GM19023 (cell line): ENCODE measurements around the gene PTPN12.
"Not testable (repeated sequence)": the region's sequence is repeated elsewhere in the genome, so short reads cannot be mapped to it uniquely, and the experiment has no call there.

Experiments used
- ATAC-seq: cut with Tn5 transposase; IDR thresholded peaks from one replicate; pipeline ENCODE4 v1.9.1; 2021; ENCODE audit warnings: mild to moderate bottlenecking, moderate library complexity; ENCODE audit not compliant: unreplicated experiment

Gene PTPN12

DNA sequence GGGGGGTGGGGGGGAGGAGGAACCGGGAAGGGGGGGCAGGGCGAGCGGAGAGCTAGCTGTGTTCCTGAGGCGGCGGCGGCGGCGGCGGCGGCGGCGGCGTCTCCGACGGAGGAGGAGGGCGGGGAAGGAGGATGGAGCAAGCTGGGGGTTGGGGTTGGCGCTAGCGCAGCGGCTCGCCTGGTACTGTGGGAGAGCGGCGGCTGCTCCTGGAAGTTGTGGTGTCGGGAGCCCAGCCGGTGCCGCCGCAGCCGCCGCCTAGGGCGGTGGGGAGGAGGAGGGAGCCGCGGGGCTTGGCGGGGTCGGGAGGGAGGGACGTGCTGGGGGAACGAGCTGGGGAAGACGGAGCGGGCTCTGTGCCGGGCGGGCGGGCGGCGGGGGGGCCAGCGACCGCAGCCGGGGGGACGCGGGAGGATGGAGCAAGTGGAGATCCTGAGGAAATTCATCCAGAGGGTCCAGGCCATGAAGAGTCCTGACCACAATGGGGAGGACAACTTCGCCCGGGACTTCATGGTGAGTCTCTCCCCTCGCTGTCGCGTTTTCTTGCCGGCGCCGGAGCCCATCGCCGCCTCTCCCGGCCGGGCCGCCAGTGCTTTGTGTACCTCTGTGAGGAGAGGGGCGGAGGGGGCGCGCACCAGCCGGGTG is at the start of gene PTPN12:
PTPN12 (plus strand) TSS at position 160 of the 642 bp plus-strand sequence; CDS start at position 412, 252 bp downstream.
- ATAC-seq = peak; percentile 36

DNA sequence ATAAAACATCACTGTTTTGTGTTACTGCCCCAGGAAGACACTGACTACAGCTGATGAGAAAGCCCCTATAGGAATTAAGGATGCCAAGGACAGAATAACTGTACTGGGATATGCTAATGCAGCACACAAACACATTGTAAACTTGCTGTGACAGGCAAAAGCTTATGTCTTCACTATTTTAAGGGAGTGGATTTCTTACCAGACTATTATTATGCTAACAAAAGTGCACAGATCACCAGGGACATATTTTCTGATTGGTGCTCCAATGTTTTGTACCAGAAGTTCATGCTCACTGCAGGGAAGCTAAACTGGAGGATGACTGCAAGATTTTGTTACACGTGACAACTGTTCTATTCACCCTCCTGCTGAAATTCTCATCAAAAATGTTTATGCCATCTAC is 48.1 kb upstream of the PTPN12 start:
- ATAC-seq = no peak

DNA sequence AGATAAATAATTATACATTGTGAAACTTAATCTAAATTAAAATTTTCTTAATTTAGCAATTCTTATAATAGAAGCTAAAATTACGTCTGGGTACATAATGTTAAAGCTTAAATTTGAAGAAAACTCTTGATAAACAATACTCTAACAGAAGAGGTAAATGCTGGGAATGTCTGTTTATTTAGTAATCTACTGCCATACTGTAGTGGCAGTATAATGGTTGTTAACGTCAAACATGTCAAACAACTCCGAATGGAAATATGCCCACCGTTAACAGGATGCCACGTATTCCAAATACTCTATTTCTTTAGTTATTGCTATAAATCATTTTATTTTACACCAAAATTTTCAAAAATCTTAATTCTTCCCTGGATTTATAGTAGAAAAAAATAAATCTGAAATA is 40.0 kb upstream of the PTPN12 start:
- ATAC-seq = no peak

DNA sequence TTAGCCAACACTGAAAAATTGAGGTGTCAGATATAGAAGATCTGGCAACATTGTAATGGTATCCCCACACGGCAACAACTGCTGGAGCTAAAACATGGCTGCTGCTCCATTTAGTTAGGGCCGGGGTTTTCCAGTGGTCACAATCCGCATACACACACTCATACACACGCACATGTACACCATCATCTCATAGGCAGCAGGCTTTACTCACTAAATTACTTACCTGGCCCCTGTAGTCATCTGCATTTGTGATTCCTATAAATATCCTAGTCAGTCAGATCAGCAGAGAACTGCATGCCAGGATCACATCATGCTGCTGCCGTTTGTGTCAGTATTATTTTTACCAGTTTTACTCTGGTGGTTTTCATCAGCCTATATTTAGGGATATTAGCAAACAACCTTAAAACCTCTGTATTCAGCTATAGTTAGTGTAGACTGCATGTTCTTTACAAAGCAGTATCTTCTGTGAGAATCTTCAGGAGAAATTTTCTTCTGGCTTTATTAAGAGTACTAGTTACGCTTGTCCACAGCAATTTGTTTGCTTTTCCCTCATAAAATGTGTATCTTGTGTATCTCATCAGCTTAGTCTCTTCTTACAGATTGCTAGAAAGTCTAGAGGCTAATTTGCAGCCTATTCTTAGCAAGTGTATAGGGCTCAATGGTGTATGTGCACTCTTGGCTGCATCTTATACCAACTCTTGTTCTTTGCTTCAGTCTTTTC is 38.3 kb upstream of the PTPN12 start:
- ATAC-seq = no peak

DNA sequence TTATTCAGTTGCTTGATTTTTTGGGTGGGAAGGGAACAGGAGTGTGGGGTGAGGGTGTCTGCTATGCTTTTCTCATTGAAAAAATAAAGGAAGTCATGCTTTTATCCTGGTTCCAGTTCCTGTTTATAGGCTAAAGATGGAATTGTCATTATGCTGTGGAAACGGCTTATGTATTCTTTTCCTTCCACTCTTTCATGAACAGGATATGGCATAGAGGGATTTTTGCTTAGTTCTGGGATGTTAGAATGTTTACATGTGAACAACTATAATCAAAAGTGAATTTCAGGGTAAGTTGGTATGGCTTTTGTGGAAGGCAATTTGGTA is 35.9 kb upstream of the PTPN12 start:
- ATAC-seq = no peak

DNA sequence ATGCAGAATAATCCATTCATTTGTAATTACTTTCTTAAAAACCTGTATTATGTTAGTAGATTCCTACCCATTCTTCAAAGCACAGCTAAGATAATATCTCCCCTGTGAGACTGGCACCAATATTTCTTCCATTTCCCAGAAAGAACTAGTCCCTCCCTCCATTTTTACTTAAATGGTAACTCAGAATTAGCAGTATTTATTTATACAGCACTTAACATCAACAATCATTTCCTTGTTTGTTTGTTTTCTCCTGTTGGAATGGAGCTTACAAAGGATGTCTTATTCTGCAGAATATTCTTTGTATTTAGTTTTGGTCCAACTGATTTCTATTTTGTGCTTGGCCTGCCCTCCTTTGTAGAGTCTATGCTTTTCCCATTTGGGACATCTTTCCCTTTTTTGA is 32.1 kb upstream of the PTPN12 start:
- no peak for ATAC-seq

DNA sequence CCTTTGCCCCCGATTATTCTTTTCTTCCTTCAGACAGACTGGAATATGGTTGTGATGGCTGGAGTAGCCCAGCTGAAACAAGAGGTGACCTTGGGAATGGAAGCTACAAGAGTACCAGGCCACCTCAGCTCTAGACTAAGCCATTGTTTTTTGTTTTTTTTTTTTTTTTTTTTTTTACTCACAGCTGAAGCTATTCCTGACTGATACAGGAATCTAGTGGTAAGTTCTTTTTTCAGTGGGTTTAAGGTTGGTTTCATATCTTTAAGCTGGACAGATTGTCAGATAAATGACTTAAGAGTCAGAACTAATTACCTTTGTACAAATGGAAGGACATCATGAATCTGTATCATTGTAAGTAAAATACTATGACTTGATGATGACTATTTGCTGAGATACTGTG is 30.2 kb upstream of the PTPN12 start:
- no peak for ATAC-seq

DNA sequence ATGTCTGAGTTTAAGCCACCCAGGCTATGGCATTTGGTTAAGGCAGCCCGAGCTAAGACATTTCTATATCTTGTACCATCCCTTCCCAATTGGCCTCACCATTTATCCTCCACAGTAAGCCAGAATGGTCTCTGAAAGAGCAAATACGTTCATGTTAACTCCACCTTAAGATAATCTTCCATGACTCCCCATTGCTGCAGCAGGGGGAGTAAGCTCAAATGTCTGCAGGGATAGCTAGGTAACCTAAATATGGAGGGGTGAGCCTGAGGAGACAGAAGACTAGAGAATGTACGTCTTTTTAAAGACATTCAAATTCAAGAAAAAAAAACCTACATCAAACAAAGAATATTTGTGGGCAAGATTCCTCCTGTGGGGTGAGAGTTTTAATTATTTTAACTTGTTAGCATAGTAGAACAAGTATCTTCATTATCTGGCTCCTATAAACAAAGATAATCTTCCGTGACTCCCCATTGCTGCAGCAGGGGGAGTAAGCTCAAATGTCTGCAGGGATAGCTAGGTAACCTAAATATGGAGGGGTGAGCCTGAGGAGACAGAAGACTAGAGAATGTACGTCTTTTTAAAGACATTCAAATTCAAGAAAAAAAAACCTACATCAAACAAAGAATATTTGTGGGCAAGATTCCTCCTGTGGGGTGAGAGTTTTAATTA is 24.0 kb upstream of the PTPN12 start:
- not testable (repeated sequence) for ATAC-seq

DNA sequence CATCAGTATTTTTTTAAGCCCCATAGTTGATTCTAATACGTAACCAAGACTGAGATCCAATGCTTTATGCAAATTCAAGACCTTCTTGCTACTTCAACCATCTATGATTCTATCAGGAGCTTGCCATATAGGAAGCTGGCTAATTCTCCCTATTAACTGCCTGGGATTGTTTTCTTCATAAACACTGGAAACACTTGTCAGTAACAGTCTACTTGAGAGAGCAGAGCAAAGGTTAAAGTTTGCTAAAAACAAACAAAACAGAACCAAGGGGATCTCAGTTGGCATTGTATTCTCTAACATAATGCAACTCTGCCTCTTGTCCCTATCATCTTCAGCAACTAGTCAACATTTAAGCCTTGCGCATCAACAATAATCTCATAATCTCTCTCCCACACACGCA is 21.0 kb upstream of the PTPN12 start:
- ATAC-seq = no peak

DNA sequence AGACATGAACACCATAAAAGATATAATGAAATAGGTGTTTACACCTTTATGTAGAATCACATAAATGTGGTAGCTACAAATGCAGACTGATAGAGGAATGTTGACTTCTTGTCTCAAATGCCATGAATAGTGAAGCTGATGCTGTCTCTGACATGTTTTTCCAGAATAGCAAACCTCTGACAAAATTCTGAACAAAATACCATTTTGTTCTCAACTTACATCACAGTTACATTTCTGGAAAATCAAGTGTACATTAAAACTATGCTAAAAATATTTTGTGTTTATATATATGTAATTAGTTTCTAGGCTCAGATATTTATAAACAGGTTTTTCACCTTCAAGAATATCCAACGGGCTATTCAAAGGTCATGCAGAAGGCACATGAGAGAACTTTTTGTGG is 16.8 kb upstream of the PTPN12 start:
- ATAC-seq = no peak

DNA sequence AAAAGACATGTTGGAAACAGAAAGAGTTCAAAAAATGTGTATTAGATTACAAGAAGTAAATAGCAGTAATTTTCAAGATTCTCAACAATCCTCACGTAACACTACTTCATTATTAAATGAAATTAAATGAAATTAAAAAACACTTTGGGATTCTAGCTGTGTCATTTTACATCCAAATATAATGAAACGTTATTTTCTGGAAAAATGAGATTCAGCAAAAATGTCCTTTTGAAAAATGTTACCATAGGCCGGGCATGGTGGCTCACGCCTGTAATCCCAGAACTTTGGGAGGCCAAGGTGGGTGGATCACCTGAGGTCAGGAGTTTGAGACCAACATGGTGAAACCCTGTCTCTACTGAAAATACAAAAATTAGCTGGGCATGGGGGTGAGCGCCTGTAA is 15.6 kb upstream of the PTPN12 start:
- not testable (repeated sequence) for ATAC-seq

DNA sequence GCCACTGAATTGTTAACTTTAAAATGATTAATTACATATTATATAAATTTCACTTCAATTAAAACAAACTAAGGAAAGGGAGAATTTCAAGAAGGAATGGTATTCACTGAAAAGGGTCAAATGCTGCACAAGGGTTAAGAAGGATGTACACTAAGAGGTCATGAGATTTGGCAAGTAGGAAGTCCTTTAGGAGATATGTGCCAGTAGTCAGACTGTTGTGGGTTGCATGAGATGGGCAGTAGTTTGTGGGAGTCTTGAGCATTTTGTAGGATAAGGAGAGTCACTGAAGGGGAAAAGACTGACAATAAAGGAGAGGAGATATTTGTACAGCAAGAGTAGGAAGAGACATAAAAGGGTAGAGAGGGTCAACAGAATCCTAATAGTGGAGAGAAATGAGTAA is 12.4 kb upstream of the PTPN12 start:
- no peak for ATAC-seq

DNA sequence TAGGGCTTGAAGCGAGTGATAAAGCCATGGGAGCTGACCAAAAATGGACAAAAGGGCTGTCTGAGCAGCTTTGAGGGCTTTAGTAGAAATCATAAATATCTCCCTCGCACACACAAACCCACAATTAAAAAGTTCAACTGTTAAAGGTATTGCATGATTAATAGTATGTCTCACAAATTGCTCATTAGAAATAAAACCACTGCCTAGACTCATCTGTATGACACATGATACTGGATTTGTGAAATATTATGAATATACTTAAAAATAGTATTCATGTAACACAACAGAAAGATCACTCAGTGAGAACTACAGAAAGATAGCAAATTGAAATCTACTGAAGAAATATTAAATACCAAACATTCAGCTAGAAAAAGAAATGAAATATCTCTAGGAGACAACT is 11.9 kb upstream of the PTPN12 start:
- no peak for ATAC-seq

DNA sequence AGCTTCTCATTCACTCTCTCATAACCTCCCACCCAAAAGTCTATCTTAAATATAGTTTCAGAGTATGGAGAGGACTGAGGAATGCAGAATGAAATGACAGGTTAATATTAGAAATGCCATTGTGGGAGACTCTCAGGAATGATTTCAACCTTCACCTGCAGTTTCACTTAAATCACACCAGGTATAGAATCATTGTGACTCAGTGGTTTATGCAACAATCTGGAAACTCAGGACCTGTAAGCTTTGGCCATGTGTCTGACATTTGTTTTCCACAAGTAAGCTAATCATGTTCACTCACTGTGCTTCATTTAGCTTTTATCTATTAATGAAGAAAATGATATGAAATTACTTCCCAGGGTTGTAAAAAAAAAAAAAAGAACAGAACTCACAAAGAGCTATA is 8.7 kb upstream of the PTPN12 start:
- ATAC-seq = no peak

DNA sequence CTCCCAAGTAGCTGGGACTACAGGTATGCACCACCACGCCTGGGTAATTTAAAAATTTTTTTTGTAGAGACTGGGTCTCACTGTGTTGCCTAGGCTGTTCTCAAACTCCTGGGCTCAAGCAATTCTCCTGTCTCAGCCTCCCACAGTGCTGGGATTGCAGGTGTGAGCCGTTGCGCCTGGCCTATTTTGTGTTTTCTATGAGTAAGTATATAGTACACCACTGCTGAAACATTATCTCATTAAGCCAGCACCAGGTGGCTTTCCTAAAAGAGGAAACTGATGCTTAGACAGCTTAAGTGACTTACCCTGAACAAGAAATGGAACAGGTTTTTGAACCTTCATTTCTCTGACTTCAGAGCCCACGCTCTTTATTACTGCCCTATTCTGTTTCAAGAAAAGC is 7.8 kb upstream of the PTPN12 start:
- ATAC-seq = no peak

DNA sequence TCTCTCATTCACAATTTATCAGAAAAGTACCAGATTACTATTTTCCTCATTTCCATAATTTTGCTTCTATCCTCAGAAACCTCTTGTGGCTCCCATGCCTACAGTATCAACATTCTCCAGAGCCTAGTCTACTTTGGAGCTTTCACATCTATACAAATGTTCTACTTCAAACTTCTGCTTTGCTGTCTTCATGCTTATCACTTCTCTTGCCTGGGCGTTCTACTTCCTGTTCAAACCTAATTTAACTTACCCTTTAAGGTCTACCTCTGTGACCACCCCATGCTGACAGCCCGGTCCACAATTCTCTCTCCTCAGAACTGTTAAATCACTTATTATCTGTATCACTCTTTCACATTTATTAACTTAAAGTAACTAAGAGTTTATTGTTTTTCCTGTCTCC is 6.1 kb upstream of the PTPN12 start:
- ATAC-seq = no peak

DNA sequence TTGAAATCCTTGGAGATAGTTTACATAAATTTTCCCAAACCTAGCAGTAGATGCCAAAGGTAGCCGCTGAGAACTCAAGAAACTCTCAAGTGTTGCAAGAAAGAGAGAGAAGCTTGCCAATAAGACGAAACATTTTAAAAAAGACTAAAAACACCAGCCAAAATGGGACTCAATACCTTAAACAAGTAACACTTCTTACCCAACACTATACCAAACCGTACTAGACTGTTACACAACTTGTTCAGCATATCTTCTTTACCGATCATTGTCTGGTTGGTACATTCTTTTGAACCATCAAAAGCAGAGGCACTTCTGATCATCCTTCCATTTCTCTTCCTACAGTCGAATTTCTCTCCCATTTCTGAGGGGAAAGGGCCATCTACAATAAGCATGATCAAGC is 4.8 kb upstream of the PTPN12 start:
- ATAC-seq = no peak

DNA sequence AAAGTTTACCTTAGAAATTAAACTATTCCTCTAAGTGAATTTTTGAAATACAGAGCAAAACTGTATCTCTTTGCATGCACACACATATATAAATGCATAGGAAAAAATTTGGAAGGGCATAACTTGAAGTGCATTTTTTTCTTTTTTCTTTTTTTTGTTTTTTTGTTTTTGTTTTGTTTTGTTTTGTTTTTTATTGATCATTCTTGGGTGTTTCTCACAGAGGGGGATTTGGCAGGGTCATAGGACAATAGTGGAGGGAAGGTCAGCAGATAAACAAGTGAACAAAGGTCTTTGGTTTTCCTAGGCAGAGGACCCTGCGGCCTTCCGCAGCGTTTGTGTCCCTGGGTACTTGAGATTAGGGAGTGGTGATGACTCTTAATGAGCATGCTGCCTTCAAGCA is 4.4 kb upstream of the PTPN12 start:
- not testable (repeated sequence) for ATAC-seq

DNA sequence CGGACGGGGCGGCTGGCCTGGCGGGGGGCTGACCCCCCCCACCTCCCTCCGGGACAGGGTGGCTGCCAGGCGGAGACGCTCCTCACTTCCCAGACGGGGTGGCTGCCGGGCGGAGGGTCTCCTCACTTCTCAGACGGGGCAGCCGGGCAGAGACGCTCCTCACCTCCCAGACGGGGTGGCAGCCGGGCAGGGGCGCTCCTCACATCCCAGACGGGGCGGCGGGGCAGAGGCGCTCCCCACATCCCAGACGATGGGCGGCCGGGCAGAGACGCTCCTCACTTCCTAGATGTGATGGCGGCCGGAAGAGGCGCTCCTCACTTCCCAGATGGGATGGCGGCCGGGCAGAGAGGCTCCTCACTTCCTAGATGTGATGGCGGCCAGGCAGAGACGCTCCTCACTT is 3.0 kb upstream of the PTPN12 start:
- not testable (repeated sequence) for ATAC-seq

DNA sequence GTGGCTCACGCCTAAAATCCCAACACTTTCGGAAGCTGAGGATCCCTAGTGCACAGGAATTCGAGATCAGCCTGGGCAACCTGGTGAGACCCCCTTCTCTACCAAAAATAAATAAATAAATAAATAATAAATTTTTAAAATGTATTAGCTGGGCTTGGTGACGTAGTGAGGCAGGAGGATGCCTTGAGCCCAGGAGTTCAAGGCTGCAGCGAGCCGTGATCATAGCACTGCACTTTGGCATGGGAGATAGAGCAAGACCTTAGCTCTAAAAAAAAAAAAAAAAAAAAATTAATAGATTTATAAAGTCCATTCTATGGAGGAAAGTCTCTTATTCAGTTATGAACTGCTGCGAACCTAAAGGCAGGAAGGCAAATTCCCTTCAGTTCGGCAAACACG is 1.1 kb upstream of the PTPN12 start:
- ATAC-seq = no peak

DNA sequence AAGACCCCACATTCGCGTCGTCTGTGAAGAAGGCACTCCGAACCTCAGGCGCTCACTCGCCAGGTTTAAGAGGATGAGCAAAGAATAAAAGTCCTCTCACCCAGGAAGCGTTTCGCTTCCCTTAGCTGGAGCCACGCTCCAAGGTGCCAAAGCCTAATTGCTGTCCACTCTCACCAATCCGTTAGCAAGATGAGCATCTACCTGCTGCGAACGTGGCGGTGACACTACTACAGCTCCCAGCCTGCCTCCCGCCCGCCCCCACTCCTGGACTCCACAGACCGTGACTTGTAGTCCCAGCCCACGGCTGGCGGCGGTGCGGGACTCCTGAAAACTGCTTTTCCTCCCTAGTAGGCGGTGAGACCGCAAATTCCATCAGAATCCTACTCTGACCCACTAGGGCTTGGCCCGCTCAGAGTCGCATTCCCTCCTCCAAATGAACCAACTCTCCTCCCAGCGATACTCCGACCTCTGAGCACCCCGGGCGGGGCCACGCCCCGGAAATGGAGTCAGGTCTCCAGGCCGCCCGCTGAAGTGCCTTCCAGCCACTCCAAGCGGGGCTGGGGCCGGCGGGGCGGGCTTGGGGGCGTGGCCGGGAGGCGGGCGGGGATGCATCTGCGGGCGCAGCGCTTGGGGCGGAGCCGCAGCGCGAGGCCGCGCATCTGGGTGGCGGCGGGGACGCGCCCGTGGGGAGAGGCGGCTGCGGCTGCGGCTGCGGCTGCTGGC is 521 bp upstream of the PTPN12 start:
- ATAC-seq = peak; percentile 91

DNA sequence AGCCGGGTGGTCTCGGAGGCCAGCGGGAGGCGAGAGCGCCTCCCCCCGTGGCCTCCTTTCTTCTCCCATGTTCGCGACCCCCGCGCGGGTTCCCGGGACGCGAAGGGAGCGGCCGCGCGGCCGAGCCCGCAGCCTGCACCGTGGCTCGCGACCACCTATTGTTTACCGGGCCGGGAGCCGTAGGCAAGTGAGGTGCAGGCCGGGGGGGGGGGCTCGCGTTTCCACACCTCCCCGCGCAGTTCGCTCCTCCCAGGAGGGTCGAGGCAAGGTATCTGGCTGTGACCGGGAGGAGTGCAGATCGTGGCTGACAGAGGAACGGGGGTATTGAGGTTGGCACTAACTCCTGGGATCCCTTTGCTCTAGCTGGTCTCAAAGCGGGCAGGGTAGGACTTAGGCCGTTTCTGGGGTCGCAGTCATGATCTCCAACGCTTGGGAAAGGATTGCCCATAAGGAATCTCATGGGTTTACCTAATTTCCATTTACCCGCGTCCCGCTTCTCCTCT is 734 bp downstream of the PTPN12 start:
- ATAC-seq = peak; percentile 2
